ENCODE data around the gene CCL14.

CCL14 gene

GRCh38 chr17:35936063-35936462, 50.5 kb downstream of the CCL14 start:
- DNase-seq, result no peak

GRCh38 chr17:35934760-35935159, 51.8 kb downstream of the CCL14 start:
- DNase-seq, result no peak

Measured in SHP77 treated with DMSO at 0.1 percent for 48 hours (cell line).